ENCODE measurements around the gene LRRC7.

LRRC7 gene

DNA sequence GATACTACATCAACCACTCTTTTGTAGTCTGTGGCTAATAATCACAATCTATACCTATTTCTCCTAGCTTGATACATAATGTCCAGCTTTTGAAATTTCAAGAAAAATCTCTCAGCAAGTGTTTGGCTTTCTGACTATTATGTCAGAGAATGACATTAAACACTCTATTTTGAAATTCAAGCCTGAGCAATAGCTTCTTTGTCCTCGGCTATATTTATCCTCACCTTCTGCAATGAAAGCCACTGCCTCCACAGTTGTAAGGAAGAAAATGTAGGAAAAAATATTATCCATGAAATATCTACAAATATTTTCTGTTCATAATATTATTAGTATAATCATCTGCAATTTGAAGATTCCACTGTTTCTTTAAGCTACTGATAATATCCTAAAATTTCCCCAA, 22.1 kb downstream of the LRRC7 start:
- no peak for DNase-seq (ENCODE audit: low read depth in 2 of 2)

DNA sequence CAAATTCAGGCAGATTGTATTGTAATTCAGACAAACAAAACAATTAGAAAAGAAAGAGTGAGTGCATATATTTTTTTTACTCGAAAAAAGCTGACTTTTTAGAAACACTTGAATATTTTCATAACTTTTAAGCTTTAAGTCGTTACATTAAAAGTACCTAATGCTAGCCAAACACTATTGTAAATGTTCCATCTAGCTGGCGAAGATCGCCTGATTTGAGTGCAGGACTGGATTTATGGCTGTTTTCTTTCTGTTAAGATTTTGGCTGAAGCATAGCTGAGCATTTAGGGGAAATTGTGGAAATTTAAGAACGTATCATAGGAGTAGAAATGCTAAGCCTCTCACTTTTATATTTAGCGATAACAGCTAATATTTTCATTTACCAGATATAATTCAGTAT, 24.6 kb downstream of the LRRC7 start:
- no peak for DNase-seq (ENCODE audit: low read depth in 2 of 2)

DNA sequence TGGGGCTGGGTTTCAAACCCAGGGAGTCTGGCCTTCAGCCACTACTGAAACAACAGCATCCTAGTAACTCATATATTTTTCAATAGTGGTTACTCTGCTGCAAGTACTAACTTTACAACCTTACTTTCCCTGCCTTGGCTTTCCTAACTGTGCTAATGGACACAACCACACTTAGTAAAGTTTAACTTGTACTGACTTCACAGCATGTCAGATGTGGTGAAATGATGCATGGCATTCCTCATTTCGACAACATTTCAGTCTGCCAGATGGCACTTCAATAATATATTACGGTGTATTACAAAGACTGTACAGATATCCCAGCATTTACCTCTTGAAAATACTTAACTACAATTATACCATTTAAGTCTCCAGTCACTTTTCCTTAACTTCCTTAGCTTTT, 27.8 kb downstream of the LRRC7 start:
- no peak for DNase-seq (ENCODE audit: low read depth in 2 of 2)

DNA sequence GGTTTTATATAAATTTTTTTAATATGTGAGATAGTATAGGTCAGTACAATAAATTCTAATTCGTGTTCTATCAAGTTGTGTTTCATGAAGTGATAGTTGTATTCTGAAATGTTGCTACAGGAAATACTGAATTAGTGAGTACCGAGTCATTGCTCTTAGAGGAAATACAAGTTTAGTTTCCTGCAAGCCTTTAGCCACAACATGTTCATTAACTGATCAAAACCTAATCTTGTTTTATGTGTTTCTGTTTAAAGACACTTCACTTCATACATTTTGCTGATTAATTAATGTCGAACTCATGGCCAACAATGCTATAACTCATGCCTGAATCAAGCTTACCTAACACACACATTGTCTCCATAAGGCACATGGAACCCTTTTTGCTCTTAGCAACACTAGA, 43.6 kb downstream of the LRRC7 start:
- no peak for DNase-seq (ENCODE audit: low read depth in 2 of 2)

DNA sequence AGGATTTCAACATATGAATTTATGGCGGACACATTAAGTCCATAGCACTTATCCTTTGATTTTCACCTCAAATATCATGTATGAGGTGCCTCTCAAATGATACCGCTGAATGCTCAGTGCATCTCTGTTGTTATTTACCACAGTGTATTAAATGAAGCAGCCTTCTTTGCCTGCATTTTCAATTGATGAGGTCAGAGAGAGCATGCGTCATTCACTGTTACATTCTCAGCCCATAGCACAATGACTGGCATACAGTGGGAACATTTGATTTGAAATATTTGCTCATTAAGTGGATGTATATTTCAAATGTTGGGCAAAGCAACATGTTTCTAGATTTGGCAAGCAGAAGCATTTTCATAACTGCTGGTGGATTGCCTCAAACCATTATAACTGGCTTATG, 45.7 kb downstream of the LRRC7 start:
- no peak for DNase-seq (ENCODE audit: low read depth in 2 of 2)

DNA sequence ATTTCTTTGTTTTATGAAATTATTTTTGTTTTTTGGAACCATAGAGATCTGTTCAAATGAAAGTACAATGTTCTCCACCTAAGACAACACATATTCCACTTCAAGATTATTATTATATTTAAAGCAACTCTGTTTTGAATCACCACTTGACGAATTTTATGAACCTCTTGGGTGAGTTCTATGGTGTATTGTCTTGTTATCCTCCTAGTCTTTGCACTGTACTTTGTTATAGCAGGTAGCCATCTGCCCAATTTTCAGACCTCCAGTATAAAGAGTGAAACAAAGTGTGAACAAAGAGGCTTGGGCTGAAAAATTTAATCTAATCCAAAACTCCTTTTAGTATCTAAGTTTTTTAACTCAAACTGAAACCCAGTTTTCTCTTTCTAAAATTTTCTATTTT, 71.0 kb downstream of the LRRC7 start:
- DNase-seq (ENCODE audit: low read depth in 2 of 2), result no peak

DNA sequence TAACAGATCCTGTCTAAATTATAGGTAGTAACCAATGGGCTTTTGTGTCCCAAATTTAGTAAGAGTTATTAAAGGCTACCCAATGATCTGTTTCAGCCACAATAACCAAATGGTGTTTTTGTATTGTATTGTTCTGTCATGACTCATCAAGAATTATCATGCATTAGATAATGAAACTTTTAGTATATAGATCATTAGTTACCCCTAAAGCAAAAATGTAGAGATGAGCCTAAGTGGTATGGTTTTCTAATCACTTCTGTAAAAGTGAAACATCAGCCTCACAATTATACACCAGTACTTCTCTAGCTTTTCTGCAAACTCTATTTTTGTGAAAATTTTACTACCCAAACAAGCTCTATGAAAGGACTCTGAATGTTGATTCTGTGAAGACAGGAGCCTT, 71.4 kb downstream of the LRRC7 start:
- DNase-seq (ENCODE audit: low read depth in 2 of 2), result no peak

DNA sequence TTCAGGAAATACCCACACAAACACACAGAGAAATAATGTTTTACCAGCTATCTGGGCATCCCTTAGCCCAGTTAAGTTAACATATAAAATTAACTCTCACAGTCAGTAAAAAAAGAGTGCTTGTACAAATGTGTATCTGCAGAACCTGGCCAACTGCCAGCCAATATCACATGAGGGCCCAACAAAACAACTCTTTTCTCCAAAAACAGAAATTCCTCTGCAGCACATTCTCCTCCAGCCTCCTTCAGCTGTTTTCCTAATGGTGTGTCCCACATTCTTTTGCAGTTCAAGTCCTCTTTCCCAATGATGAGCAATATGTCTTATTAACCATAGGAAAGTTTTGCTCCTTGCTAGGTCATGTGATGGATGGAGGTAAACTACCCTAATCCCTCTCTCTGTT, 75.5 kb downstream of the LRRC7 start:
- DNase-seq (ENCODE audit: low read depth in 2 of 2), result no peak

DNA sequence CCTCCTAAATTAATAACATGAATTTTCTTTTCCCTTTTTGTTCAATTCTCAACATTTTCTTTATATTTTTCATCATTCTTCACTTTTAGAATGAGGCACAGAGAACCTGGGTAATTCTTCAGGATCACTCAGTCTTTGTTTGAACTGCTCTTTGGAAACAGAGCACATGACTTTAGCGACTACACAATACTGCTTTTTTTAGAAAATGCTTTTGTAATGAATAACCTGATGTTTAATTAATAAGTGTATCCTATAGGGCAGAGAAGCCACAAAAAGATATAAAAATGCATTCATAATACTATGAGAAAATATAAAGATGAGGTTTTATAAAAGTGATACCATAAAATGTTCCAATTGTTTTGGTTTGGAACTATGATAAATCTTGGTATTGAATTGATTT, 77.8 kb downstream of the LRRC7 start:
- DNase-seq (ENCODE audit: low read depth in 2 of 2), result no peak

DNA sequence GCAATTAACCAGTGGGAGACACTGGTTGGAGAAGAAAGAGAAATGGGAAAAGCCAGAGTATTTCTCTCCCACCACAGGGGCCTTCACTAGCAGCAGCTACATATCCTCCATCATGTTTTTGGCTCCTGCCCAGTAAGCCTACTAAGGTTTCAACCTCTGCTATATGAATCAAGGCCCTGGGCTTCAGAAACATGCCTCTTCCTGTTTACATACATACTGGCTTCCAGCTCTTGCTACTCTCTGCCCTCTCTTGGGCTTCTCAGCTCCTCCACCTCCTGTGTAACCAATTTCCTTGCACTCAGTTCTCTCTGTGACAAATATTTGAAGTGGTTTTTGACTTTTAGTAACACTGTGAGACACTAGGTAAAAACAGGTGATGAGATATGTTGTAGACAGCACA, 80.8 kb downstream of the LRRC7 start:
- DNase-seq (ENCODE audit: low read depth in 2 of 2), result no peak

DNA sequence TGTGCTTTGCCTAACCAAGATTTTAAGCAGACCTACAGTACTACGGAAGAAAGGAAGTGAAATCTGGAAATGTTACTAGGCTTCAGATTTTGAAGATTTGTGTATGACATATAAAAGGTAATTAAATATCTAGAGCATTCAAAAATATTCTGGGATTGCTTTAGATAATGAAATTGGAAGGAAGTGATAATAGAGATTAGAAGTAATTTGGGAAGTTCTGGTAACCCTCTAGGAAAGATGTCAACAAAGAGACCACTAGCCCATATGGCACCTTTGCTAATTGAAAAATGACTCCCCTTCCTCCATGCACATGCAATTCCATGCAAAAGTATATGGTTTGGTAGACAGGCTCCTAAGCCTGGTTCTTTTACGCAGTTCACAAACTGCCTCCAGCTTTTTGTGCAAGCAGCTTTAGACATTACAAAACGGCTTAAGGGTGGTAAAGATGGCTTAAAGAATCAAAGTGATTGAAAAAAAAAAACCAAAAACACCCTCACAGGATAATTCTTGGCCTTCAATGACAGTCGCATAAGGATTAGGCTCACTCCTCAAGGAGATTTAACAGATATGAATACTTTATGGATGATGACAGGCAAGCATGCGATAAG, 81.8 kb downstream of the LRRC7 start:
- DNase-seq (ENCODE audit: low read depth in 2 of 2), result no peak

DNA sequence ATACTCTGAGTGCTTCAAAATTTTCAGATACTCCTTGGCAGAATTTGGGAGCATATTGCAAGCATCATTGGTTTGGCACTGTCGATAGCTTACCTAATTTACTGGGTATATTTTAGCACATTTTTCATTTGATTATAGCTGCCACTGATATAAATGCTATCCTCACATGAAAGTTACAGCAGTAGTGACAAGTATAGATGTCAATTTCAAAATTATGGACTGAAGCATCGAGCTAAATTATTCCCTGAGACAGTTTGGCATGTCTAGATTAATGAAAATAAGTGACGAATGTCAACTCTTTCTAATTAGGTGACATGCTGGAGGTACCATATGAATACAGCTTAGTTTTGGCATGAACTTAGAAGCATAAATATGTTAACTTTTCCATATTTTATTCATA, 83.1 kb downstream of the LRRC7 start:
- no peak for DNase-seq (ENCODE audit: low read depth in 2 of 2)

DNA sequence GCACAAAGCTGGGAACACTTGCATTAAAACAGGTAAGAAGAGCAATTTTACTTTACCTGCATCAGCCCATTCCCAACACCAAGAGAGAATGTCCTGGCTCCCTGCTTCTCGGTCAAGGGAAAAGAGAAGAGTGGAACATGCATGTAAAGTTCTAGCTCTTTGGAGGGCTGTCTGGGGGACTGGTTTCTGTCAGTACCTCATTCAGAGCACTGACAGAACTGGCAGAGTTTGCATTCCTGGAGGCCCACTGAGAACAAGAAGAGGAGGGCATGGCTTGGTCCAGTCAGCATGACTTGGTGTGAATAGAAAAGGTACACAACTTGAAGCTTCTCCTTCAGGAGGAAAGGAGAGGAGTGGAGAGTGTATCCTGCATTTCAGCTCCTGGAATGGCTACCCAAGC, 83.9 kb downstream of the LRRC7 start:
- no peak for DNase-seq (ENCODE audit: low read depth in 2 of 2)

DNA sequence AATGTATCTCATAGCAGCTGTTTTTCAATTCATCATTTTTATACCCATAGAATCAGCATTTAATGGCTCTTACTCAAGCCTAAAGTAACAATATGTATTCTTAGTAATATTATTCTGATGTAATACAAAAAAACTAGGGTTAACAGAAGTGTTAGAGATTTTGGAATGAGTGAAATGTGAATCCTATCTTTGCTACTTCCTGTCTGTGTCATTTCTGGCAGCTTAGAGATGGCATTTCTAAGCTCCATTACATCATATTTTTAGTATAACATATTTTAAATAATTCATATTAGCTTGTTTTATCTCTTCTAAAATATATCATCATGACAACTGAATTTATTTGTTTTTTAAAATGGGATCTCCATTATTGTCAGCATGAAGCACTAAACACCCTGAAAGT, 90.2 kb downstream of the LRRC7 start:
- DNase-seq (ENCODE audit: low read depth in 2 of 2), result no peak

DNA sequence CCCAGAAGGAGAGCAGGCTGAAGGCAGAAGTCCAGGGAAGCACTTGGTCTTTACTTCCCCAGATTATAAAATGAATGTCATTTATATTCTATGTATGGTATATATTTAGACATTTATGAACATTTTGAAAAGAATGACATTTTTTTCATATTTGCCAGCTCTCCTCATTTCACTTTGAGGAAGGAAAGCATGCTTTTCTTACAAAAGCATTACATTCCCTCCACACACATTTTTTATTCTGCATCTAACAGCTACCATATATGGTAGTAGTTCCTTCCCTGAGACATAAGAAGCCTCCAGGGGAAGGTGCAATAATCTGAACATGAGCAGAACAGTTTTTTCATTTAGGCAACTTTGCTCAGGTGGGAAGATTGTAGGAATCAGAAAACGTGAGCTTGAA, 94.0 kb downstream of the LRRC7 start:
- DNase-seq (ENCODE audit: low read depth in 2 of 2), result no peak

DNA sequence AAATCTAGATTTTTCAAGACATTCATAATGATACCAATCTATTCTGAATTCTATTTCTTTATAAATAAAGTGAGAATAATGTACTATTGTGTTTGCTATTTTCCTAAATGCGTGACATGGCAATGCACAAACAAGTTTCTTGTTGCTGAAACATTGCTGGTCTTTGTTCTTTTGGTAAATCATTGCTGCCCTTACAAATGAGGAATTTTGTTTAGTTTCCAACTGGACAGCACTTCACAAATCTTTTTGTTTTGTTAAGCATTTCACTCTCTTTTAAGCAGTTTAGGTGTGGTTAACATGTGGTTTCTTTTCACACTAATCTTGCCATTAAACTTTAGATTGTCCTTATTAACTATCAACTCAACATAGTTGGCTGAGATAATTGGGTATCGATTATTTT, 94.6 kb downstream of the LRRC7 start:
- DNase-seq (ENCODE audit: low read depth in 2 of 2), result no peak

DNA sequence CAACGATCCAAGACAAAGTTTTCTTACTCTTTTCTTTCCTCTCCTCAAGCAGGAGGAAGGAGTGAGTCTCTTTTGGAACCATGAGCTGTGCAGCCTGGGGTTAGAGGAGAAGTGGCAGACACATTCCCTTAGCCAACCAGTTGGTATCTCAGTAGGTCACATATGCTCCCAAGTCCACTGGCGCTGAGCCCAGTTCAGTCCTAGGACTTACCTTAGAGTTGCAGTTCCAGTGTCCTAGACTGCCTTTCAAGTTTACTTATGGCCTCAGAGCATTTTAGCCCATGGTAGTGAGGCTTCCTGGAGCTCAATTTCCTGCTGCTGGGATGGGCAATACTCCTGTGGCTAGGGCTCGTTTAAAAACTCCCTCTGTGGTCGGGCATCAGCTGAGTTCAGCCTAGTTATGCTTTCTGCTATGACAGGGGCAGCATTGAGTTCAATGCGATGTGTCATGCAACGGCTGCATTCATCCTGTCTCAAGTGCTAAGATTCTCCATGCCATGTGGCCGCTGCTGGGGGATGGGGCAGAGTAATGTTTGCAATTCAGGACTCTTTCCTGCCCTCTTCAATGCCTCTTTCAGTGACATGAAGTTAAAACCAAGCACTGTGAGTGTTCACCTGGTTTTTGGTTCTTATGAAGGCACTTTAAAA, 103.8 kb downstream of the LRRC7 start:
- no peak for DNase-seq (ENCODE audit: low read depth in 2 of 2)

DNA sequence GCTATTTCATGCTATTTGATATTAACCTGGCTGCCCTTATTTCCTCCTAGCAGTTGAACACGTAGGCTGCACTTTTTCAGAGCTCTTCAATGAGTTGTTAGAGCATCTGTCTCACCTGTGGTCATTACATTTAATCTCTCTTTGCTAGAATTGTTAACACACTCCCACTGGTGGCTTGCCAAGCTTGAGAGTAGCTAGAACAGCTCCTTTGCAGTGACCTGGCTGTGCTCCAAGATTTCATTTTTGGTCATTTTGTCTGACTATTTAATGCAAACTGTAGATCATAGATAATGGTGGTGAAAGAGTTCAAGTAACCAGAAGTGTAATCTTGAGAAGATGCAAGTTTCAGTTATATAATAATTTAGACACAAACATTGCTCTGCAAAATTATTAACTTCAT, 105.6 kb downstream of the LRRC7 start:
- DNase-seq (ENCODE audit: low read depth in 2 of 2), result no peak

DNA sequence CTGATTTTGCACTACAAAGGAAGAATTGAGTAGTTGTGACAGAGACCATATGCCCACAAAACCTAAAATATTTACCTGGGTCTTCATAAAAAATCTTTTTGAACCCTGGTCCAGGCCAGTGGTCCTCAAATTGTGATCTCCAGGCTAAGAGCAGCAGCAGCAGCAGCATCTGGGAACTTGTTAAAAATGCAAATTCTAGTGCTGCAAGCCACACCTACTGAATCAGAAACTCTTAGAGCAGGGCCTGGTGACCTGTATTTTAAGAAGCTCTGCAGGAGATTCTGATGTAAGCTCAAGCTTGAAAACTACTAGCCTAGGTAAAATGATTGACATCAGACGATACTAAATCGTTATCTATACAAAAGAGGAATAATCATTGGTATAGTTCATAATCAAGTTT, 112.2 kb downstream of the LRRC7 start:
- no peak for DNase-seq (ENCODE audit: low read depth in 2 of 2)

DNA sequence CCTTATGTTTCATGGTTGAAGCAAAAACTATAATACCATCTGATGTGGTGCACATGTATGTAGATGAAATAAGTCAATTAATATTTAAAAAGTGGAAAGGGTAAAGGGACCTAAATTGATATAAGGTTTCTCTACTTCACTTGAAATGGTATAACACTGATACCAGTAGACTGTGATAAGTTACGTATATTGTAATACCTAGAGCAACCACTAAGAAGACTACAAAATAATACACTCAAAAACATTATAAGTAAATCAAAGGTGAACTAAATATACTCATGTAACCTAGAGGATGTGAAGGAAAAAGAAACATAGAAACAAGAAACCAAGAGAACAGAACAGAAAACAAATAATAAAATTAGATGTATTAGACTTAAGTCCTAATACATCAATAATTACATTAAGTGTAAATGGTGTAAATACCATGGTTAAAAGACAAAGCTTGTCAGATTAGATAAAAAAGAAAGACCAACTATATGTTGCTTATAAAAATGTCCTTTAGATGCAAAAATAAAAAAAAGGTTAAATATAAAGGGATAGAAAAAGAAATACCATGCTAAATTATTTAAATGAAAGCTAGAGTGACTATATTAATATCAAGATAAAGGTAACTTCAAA, 118.8 kb downstream of the LRRC7 start:
- DNase-seq (ENCODE audit: low read depth in 2 of 2), result no peak

DNA sequence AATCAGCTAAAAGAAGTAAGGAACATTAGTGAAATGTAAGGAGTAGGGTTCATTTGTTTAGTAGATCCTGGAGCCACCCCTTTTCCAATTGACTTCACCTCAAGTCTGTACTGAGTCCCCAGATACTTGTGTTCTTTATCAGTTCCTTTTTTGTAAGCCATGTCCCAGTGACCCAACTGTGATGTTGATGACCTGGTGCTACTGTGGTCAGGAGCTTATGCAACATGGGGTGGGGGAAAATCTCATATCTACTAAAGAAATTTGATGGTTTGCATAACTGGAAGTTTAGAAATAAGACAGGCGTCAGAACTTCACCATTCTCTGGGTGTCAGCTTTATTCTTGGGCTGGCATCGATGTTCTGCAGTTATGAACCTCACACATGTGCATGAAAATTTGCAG, 120.5 kb downstream of the LRRC7 start:
- no peak for DNase-seq (ENCODE audit: low read depth in 2 of 2)

DNA sequence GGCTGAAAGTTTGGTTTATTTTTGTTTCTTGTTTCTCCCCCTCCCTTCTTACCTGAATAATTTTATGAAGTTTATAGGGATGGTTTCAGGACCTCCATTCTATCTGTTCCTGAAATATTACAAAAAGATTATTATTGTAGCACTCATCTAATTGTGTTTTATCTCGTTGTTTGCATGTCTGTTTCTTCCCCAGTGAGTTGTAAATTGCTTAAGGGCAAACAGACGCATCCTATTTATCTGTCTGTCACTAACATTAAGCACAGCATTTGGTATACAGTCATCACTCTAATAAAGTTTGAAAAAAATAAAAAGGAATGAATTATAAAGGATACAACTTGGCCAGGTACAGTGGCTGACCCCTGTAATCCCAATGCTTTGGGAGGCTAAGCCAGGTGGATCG, 123.5 kb downstream of the LRRC7 start:
- DNase-seq (ENCODE audit: low read depth in 2 of 2), result no peak

DNA sequence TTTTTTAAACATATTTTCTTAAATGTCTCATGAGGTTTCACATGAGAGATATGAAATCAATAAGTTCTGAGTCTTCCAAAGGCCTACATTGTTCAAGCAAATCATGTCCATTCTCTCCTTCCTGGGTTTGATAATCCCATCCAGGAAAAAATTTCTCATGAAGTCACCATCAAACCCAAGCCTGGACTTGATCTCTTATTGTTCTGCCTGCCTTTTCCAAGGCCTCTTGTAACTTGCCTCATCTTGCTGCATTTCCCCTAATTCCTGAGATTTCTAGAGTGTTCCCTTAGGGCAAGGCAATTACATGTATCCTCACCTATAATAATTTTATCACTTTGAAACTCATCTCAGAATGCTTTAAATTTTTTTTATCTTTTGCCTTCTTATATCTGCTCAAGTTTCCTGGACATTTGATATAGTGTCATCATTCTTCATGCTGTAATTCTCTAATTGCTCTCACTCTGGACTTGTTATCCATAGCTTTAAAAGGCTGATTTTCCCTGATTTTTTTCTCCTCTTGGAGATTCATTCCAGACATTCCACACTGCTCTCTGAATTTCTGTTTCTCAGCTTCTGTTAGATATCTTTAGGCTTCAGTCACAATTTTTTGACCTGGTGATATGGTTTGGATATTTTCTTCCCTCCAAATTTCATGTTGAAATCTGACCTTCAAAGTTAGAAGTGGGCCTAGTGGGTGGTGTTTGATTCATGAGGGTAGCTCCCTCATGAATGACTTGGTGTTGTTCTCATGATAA, 126.4 kb downstream of the LRRC7 start:
- no peak for DNase-seq (ENCODE audit: low read depth in 2 of 2)

Data from stimulated activated CD4-positive, alpha-beta T cell treated with anti-CD3 and anti-CD28 coated beads, Interleukin-12 subunit alpha, Interleukin-12 subunit beta, amount 100 ng/mL, for 24 hours (primary cell).